K562 (cell line): ENCODE results near the gene AIF1. TPM values are rescaled to one million over a fixed set of nuclear protein-coding genes. Genes with fewer than 3 reads are reported as not detected.

Experiments used
- ARID2 ChIP-seq: fragments of 450-650 bp; IDR thresholded peaks from 2 replicates; pipeline ENCODE4 v1.6.1; 2017; ENCODE audit warnings: antibody characterized with exemption, mild to moderate bottlenecking
- ATF2 ChIP-seq: sonication (generic); formaldehyde crosslinking; IDR thresholded peaks from 2 replicates; pipeline ENCODE4 v1.8.1; 2022; ENCODE audit warnings: missing genetic modification reagents
- CBX1 ChIP-seq: sonication (generic); IDR thresholded peaks from 2 replicates; pipeline ENCODE4 v1.6.1; 2016; ENCODE audit warnings: antibody characterized with exemption, low read depth, mild to moderate bottlenecking
- E2F8 ChIP-seq: fragments of 450-650 bp; IDR thresholded peaks from 2 replicates; pipeline ENCODE4 v1.7.1; 2018; ENCODE audit warnings: mild to moderate bottlenecking, low read depth; ENCODE audit not compliant: partially characterized antibody
- ELK3 ChIP-seq: fragments of 450-650 bp; formaldehyde crosslinking; IDR thresholded peaks from 2 replicates; pipeline ENCODE4 v1.4.0; 2020; ENCODE audit warnings: mild to moderate bottlenecking
- HINFP ChIP-seq: fragments of 450-650 bp; conservative IDR thresholded peaks from 2 replicates; pipeline ENCODE4 v1.6.1; 2016; ENCODE audit warnings: missing genetic modification characterization, low read depth, mild to moderate bottlenecking, control low read depth, missing compliant biosample characterization
- HMGN3 ChIP-seq: IDR thresholded peaks from 2 replicates; pipeline ENCODE4 v1.6.1; 2011; ENCODE audit warnings: borderline replicate concordance, low read depth, mild to moderate bottlenecking, mixed read lengths, low read length; ENCODE audit not compliant: insufficient read length; ENCODE audit errors: extremely low read depth
- MAFG ChIP-seq: fragments of 450-650 bp; conservative IDR thresholded peaks from 2 replicates; pipeline ENCODE4 v1.6.1; 2016; ENCODE audit warnings: missing genetic modification characterization, missing compliant biosample characterization
- MBD1 ChIP-seq: fragments of 250-450 bp; sonication (Bioruptor Pico); IDR thresholded peaks from 2 replicates; pipeline ENCODE4 v1.8.0; 2022; ENCODE audit warnings: inconsistent platforms
- MTA1 ChIP-seq: fragments of 450-650 bp; IDR thresholded peaks from 2 replicates; pipeline ENCODE4 v1.6.1; 2017; ENCODE audit warnings: borderline replicate concordance
- SNAPC5 ChIP-seq: fragments of 250-450 bp; sonication (Bioruptor Pico); IDR thresholded peaks from 2 replicates; pipeline ENCODE4 v1.8.0; 2021; ENCODE audit warnings: moderate library complexity, mild to moderate bottlenecking, inconsistent platforms
- SRF ChIP-seq, 2 experiments: fragments of 250-450, 450-650 bp in 1 of 2; sonication (Bioruptor Pico) in 1 of 2; sonication (generic) in 1 of 2; formaldehyde crosslinking; IDR thresholded peaks; 2 replicates each; pipeline versions ENCODE4 v1.5.0 to v1.5.1; 2020 to 2022; ENCODE audit warnings: mild to moderate bottlenecking in 1 of 2, missing genetic modification reagents in 1 of 2
- USF1 ChIP-seq: sonication (generic); formaldehyde crosslinking; IDR thresholded peaks from 2 replicates; pipeline ENCODE4 v1.9.0; 2022; ENCODE audit warnings: mild to moderate bottlenecking, missing genetic modification reagents
- ZNF197 ChIP-seq: fragments of 200-800 bp; sonication (Bioruptor generic); IDR thresholded peaks from 2 replicates; pipeline ENCODE4 v1.6.1; 2016; ENCODE audit warnings: low read depth, missing genetic modification characterization, missing compliant biosample characterization
- ZNF274 ChIP-seq: IDR thresholded peaks from 2 replicates; pipeline ENCODE4 v1.6.1; 2011; ENCODE audit warnings: low read depth, mild to moderate bottlenecking, low read length, moderate library complexity, borderline replicate concordance
- ZNF551 ChIP-seq: fragments of 250-450 bp; sonication (Bioruptor Pico); IDR thresholded peaks from 2 replicates; pipeline ENCODE4 v1.5.0; 2021; ENCODE audit warnings: mild to moderate bottlenecking, moderate library complexity
- polyA plus RNA-seq, 8 experiments: library from polyadenylated mRNA; depleted of rRNA in 4 of 8; stranded (reverse) in 5 of 8; unstranded in 3 of 8; fragments of >200 nt; fragmentation: Nextera tagmentation in 2 of 8; fragmentation: Illumina TruSeq in 1 of 8; extraction: Ambion mirVana in 2 of 8; extraction: Trizol in 1 of 8; gene quantifications; 2 replicates each; pipeline versions ENCODE4 v1.2.1 to v1.2.3, GENCODE V29; 2011 to 2014; ENCODE audit warnings: inconsistent platforms in 1 of 8, missing spikeins in 1 of 8
- total RNA-seq, 7 experiments: library from RNA; depleted of rRNA in 6 of 7; stranded (reverse); fragments of >200 nt in 6 of 7; fragmentation: Illumina TruSeq in 2 of 7; extraction: Trizol in 2 of 7; gene quantifications; 2 replicates each; pipeline versions ENCODE4 v1.2.1 to v1.2.3, GENCODE V29; 2011 to 2021; ENCODE audit warnings: low replicate concordance in 1 of 7

AIF1 gene
- total and polyA plus RNA-seq, 9 of the 15 experiments (the other 6 are each of a cell fraction or from before 2014, with no cell fraction given), result 9.4 to 33.4 (median 19.4) TPM

GRCh38 chr6:31665501-31666336 lies 50.7 kb downstream of the AIF1 start, which contains the start of gene CSNK2B (continued):
- TF ChIP-seq ATF2 (CRISPR knock-in tag) (no peak), MAFG (tag) (no peak), SNAPC5 (CRISPR knock-in tag) (no peak), SRF (CRISPR knock-in tag; IDR thresholded peaks at IDR 0.05) (peak; percentile 70 to 97), ZNF274 (no peak), HINFP (tag) (peak; percentile 83), MBD1 (no peak), E2F8 (peak; percentile 91), ELK3 (CRISPR knock-in tag) (no peak), ARID2 (no peak; the same call in 1 of the 2 replicates), ZNF551 (no peak), CBX1 (no peak), ZNF197 (CRISPR knock-in tag) (no peak), HMGN3 (no peak), USF1 (CRISPR knock-in tag) (peak; percentile 87), MTA1 (peak; percentile 78; the same call in 1 of the 2 replicates)
